H9 (cell line): ENCODE results near the gene DGCR8. TPM values are rescaled to one million over a fixed set of nuclear protein-coding genes. Genes with fewer than 3 reads are reported as not detected.

ENCODE experiments used
- DNase-seq: peaks from one replicate; pipeline ENCODE4 v3.0.0-alpha.2; 2017
- H2AFZ ChIP-seq: one replicate; pipeline ENCODE4 v1.6.1; 2013; ENCODE audit warnings: mild to moderate bottlenecking, low read length, control low read depth, moderate library complexity
- H2AK5ac ChIP-seq: 2 replicates; pipeline ENCODE4 v1.6.1; 2013; ENCODE audit warnings: low read length, control low read depth, mixed read lengths; ENCODE audit not compliant: insufficient read length
- H2BK120ac ChIP-seq: one replicate; pipeline ENCODE4 v1.6.1; 2013; ENCODE audit warnings: low read depth, mild to moderate bottlenecking, low read length, control low read depth, inconsistent platforms; ENCODE audit not compliant: poor library complexity, severe bottlenecking
- H2BK12ac ChIP-seq: 2 replicates; pipeline ENCODE4 v1.6.1; 2013; ENCODE audit warnings: low read length, control low read depth, mixed read lengths, low read depth; ENCODE audit not compliant: insufficient read length
- H2BK15ac ChIP-seq: 2 replicates; pipeline ENCODE4 v1.6.1; 2013; ENCODE audit warnings: low read depth, low read length, control low read depth
- H2BK20ac ChIP-seq: one replicate; pipeline ENCODE4 v1.6.1; 2013; ENCODE audit warnings: low read depth, mild to moderate bottlenecking, low read length, control low read depth, inconsistent platforms; ENCODE audit not compliant: poor library complexity, severe bottlenecking
- H2BK5ac ChIP-seq: 2 replicates; pipeline ENCODE4 v1.6.1; 2013; ENCODE audit warnings: low read length, control low read depth, mixed read lengths; ENCODE audit not compliant: insufficient read length
- H3K14ac ChIP-seq: 2 replicates; pipeline ENCODE4 v1.6.1; 2013; ENCODE audit warnings: low read length, control low read depth; ENCODE audit not compliant: insufficient read depth
- H3K18ac ChIP-seq: 2 replicates; pipeline ENCODE4 v1.6.1; 2013; ENCODE audit warnings: low read depth, mild to moderate bottlenecking, mixed read lengths, low read length, control low read depth; ENCODE audit not compliant: insufficient read length
- H3K23ac ChIP-seq: 2 replicates; pipeline ENCODE4 v1.6.1; 2013; ENCODE audit warnings: low read length, control low read depth, mixed read lengths, low read depth; ENCODE audit not compliant: insufficient read length
- H3K23me2 ChIP-seq: 2 replicates; pipeline ENCODE4 v1.6.1; 2013; ENCODE audit warnings: low read depth, mild to moderate bottlenecking, mixed read lengths, low read length, control low read depth; ENCODE audit not compliant: insufficient read length, poor library complexity, severe bottlenecking
- H3K27ac ChIP-seq: 2 replicates; pipeline ENCODE4 v1.5.1; 2013; ENCODE audit warnings: low read length, control low read depth, mixed read lengths, low read depth; ENCODE audit not compliant: insufficient read length
- H3K27me3 ChIP-seq: 2 replicates; pipeline ENCODE4 v1.6.1; 2013; ENCODE audit warnings: low read length, control low read depth, inconsistent platforms; ENCODE audit not compliant: insufficient read depth
- H3K4ac ChIP-seq: 2 replicates; pipeline ENCODE4 v1.6.1; 2013; ENCODE audit warnings: low read depth, mild to moderate bottlenecking, control low read depth, inconsistent platforms, low read length, moderate library complexity
- H3K4me1 ChIP-seq: 2 replicates; pipeline ENCODE4 v1.6.1; 2013; ENCODE audit warnings: low read length, control low read depth, inconsistent platforms; ENCODE audit not compliant: insufficient read depth
- H3K4me2 ChIP-seq: 2 replicates; pipeline ENCODE4 v1.6.1; 2013; ENCODE audit warnings: low read length, control low read depth, mixed read lengths; ENCODE audit not compliant: insufficient read length, insufficient read depth
- H3K56ac ChIP-seq: 2 replicates; pipeline ENCODE4 v1.6.1; 2013; ENCODE audit warnings: low read depth, mild to moderate bottlenecking, mixed read lengths, low read length, control low read depth; ENCODE audit not compliant: insufficient read length
- H3K79me1 ChIP-seq: 2 replicates; pipeline ENCODE4 v1.6.1; 2013; ENCODE audit warnings: low read depth, mild to moderate bottlenecking, moderate library complexity, low read length, control low read depth, inconsistent platforms; ENCODE audit not compliant: insufficient read depth, poor library complexity, severe bottlenecking
- H3K79me2 ChIP-seq: 2 replicates; pipeline ENCODE4 v1.6.1; 2013; ENCODE audit warnings: low read length, control low read depth, inconsistent platforms; ENCODE audit not compliant: insufficient read depth
- H3K9ac ChIP-seq: 2 replicates; pipeline ENCODE4 v1.6.1; 2013; ENCODE audit warnings: low read length, control low read depth, mixed read lengths; ENCODE audit not compliant: insufficient read length; ENCODE audit errors: extremely low read depth
- H3K9me3 ChIP-seq: one replicate; pipeline ENCODE4 v1.6.1; 2013; ENCODE audit warnings: low read depth, low read length, inconsistent platforms; ENCODE audit not compliant: control insufficient read depth
- H3T11ph ChIP-seq: one replicate; pipeline ENCODE4 v1.6.1; 2013; ENCODE audit warnings: mild to moderate bottlenecking, low read length, control low read depth, inconsistent platforms
- H4K20me1 ChIP-seq: one replicate; pipeline ENCODE4 v1.6.1; 2013; ENCODE audit not compliant: control insufficient read depth, insufficient read length, insufficient read depth
- H4K5ac ChIP-seq: 2 replicates; pipeline ENCODE4 v1.6.1; 2013; ENCODE audit warnings: low read depth, mild to moderate bottlenecking, mixed read lengths, low read length, control low read depth; ENCODE audit not compliant: insufficient read length
- H4K8ac ChIP-seq: replicated peaks from 2 replicates; pipeline ENCODE4 v1.6.1; 2013; ENCODE audit warnings: low read length, control low read depth, mixed read lengths, low read depth; ENCODE audit not compliant: insufficient read length
- H4K91ac ChIP-seq: 2 replicates; pipeline ENCODE4 v1.6.1; 2013; ENCODE audit warnings: low read depth, mild to moderate bottlenecking, moderate library complexity, mixed read lengths, low read length, control low read depth; ENCODE audit not compliant: insufficient read length
- H3K27ac Mint-ChIP-seq, 3 experiments: 2 replicates in 2 of 3; 3 replicates in 1 of 3; pipeline ENCODE4 v1.8.0; 2020 to 2021; ENCODE audit warnings: mixed read lengths in 3 of 3, mild to moderate bottlenecking in 1 of 3, moderate library complexity in 1 of 3
- H3K27me3 Mint-ChIP-seq: 2 replicates; pipeline ENCODE4 v1.8.0; 2021; ENCODE audit warnings: low read depth, mild to moderate bottlenecking, moderate library complexity, mixed read lengths
- H3K36me3 Mint-ChIP-seq, 3 experiments: 2 replicates in 2 of 3; 3 replicates in 1 of 3; pipeline ENCODE4 v1.8.0; 2020 to 2021; ENCODE audit warnings: low read depth in 3 of 3, mixed read lengths in 3 of 3; ENCODE audit not compliant: insufficient read depth in 1 of 3
- H3K4me1 Mint-ChIP-seq, 2 experiments: 2 replicates each; pipeline ENCODE4 v1.8.0; 2020; ENCODE audit warnings: mixed read lengths in 2 of 2
- H3K4me3 Mint-ChIP-seq, 2 experiments: 2 replicates in 1 of 2; 3 replicates in 1 of 2; pipeline ENCODE4 v1.8.0; 2020 to 2021; ENCODE audit warnings: mild to moderate bottlenecking in 2 of 2, mixed read lengths in 2 of 2, moderate library complexity in 1 of 2
- H3K9me3 Mint-ChIP-seq, 2 experiments: 2 replicates in 1 of 2; 3 replicates in 1 of 2; pipeline ENCODE4 v1.8.0; 2020; ENCODE audit warnings: mild to moderate bottlenecking in 2 of 2, mixed read lengths in 2 of 2, moderate library complexity in 1 of 2
- WGBS: extraction: QIAGEN DNeasy Blood & Tissue Kit; methylation state at CpG from one replicate; pipeline ENCODE4 v1.1.7; 2013; ENCODE audit warnings: missing lambda C conversion rate, low lambda C conversion rate, mixed read lengths; ENCODE audit not compliant: insufficient read length; ENCODE audit errors: extremely low coverage; 5-methylcytosine and 5-hydroxymethylcytosine counted together
- total RNA-seq: library from RNA; stranded (reverse); gene quantifications from 2 replicates; pipeline ENCODE4 v1.2.1, GENCODE V29; 2021
- TF ChIP-seq, protein P1 (sequence below): fragments of 200-600 bp; sonication (generic); conservative IDR thresholded peaks from 3 replicates; pipeline ENCODE4 v1.8.0; 2021; ENCODE audit warnings: antibody characterized with exemption, mild to moderate bottlenecking

The DGCR8 gene
- total RNA-seq, 1 experiment from 2014 or later = 74.5 TPM

DNA sequence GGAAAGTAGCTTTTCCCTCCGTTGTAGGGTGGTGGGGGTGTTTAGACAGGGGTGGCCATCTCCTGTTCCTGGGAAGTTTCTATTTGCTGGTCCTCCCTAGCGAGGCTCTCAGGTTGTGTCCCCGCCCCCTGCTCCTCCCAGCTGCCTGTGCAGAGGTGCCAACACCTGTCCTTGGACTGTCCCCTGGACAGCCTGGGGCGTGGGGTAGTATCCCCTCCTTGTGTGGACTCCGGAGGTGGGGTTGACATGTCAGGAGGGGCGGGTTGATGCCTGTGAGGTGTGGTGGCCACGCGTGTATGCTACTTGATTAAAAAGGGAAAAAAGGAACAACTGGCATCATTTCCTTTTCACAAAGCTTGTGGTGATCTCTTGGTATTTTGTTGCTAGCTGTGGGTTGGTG, 21.6 kb downstream of the DGCR8 start:
- WGBS = no CpG with 5 or more reads among the region's 8 CpGs
- no peak for DNase-seq
- Histone ChIP-seq H4K91ac (no peak overlapping the region), H2BK20ac (no peak overlapping the region), H3K9me3 (no peaks in the 10 kb centered on the region), H3K79me2 (0 out of 2 replicates have a peak, but pooled peaks cover 2% of the 10 kb centered on the region), H2AK5ac (no peak overlapping the region), H3K4me1 (peaks cover 2% of the 10 kb centered on the region; the same call in 1 of the 2 replicates), H2BK5ac (no peak overlapping the region), H3K23me2 (no peaks in the 10 kb centered on the region), H3K4me2 (no peak overlapping the region), H4K5ac (no peak overlapping the region), H2BK12ac (no peak overlapping the region), H3K23ac (no peak overlapping the region), H4K8ac (no peak overlapping the region), H2BK15ac (no peak overlapping the region), H3K27ac (no peak overlapping the region), H3K14ac (no peak overlapping the region), H3K79me1 (no peaks in the 10 kb centered on the region), H3K56ac (no peak overlapping the region), H3K27me3 (no peaks in the 10 kb centered on the region; the same call in 1 of the 2 replicates), H3K4ac (no peak overlapping the region), H3K9ac (no peak overlapping the region), H2AFZ (no peak overlapping the region), H3K18ac (no peak overlapping the region), H3T11ph (no peak overlapping the region), H4K20me1 (no peaks in the 10 kb centered on the region), H2BK120ac (no peak overlapping the region)
- no peak overlapping the region; a peak in 1 of 7 replicates for H3K27ac Mint-ChIP-seq
- H3K9me3 Mint-ChIP-seq = no peaks in the 10 kb centered on the region
- H3K27me3 Mint-ChIP-seq = no peaks in the 10 kb centered on the region
- H3K4me3 Mint-ChIP-seq = no peak overlapping the region
- H3K36me3 Mint-ChIP-seq = peaks cover 43 to 94% (median 93%) of the 10 kb centered on the region in 3 experiments
- TF ChIP-seq, protein P1, sequence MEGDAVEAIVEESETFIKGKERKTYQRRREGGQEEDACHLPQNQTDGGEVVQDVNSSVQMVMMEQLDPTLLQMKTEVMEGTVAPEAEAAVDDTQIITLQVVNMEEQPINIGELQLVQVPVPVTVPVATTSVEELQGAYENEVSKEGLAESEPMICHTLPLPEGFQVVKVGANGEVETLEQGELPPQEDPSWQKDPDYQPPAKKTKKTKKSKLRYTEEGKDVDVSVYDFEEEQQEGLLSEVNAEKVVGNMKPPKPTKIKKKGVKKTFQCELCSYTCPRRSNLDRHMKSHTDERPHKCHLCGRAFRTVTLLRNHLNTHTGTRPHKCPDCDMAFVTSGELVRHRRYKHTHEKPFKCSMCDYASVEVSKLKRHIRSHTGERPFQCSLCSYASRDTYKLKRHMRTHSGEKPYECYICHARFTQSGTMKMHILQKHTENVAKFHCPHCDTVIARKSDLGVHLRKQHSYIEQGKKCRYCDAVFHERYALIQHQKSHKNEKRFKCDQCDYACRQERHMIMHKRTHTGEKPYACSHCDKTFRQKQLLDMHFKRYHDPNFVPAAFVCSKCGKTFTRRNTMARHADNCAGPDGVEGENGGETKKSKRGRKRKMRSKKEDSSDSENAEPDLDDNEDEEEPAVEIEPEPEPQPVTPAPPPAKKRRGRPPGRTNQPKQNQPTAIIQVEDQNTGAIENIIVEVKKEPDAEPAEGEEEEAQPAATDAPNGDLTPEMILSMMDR = no peak
- peaks cover 19 to 22% of the 10 kb centered on the region in 2 experiments for H3K4me1 Mint-ChIP-seq
